CD4-positive, alpha-beta T cell treated with Interleukin-17A for 4 hours (primary cell): Measurements from ENCODE around the gene MAD1L1.
"Not testable (repeated sequence)": the region's sequence is repeated elsewhere in the genome, so short reads cannot be mapped to it uniquely, and the experiment has no call there.

Experiments used
- DNase-seq: peaks from one replicate; pipeline ENCODE4 v3.0.0-alpha.2; 2020; ENCODE audit warnings: mixed read lengths

The MAD1L1 gene

DNA sequence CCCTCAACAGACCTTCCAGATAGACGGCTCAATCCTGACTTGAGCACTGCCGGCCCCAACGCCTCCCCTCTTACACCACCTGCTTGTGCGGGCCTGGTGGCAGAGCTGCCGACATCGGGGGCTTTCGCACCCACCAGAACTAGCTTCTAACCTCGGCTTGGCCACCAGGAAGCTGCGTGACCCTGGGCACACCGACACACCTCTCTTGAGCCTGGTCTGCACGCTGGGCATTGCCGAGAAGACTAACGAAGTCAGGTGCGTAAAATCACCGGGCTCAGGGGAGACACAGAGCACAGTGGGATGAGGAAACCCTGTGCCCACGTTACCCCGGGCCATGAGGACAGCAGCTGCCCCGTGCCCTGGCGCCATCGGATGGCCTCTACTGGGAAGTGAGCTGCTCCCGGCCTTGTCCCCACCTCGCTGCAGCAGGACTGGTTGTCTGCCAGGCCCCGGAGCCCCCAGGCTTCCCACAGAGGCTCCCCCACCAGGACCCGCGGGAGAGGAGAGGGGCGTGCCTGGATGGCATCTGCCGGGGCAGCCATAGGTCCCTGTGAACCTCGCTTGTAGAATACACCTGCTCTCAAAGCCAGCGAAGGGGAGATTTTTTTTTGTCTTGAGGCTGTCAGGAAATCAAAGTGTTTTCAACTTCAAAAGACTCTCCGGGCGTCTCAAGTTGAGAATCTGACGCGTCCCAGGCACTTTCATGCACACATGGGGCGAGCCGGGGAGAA is 408.4 kb downstream of the MAD1L1 start:
- DNase-seq: peak; percentile 66

DNA sequence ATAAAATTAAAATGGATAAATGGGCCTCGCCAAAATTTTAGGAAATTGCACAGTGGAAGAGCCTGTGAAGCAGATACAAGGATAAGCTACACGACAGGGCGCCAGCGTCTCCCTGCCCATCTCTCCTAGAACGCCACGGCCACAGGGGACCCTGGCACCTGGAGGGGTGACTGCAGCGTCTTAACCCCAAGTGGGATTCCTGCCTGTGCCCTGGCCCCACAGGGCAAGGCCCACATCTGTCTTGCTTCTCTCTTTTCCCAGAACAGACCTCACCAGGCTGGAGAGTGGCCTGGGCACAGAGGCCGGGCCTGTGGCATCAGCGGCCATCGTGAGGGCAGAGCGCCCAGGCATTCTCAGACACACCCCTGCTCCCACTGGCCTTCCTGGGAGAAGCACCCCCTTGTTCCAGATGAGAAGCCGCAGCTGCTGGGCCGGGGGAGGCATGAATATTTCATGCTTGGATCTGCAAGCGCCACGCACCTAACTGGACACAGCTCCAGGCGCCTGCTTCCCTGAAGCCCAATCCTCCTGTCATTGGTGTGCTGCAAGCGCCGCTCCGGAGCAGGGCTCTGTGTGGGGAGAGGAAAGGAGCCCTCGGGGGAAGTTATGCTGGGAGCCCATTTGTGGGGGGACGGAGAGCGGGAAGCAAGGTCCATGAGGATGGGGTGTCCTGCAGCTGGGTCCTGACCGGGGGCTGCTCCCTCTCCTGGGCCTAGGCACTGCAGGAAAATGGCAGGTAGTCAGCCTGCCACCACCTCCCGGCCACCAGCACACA is 409.2 kb downstream of the MAD1L1 start:
- DNase-seq: no peak

DNA sequence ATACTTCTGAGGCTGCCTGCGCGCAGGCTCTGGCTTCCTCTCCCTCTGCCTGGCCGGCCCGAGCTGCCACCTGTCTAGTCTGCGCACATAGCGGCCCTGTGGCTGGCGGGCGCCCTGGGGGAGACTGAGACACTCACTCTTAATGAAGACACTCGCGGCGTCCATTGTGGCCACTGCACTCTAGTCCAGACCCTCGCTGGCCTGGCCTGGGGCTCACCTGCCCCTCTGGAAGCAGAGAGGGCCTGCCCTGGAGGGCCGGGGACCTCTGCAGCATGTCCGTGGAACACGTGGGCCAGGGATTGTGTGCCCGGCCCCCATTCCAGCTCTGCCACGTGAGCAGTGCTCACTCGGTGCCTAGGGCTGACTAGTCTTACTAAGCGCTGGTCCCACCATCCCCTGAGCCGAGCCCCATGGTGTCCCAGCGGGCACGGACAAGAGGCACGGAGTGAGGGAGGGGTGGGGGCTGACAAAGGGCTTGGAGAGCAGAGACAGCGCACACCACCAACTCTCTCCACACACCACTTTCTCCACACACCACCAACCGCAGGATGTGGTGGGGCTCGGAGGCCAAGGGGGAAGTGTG is 413.4 kb downstream of the MAD1L1 start:
- peak; percentile 31 for DNase-seq

DNA sequence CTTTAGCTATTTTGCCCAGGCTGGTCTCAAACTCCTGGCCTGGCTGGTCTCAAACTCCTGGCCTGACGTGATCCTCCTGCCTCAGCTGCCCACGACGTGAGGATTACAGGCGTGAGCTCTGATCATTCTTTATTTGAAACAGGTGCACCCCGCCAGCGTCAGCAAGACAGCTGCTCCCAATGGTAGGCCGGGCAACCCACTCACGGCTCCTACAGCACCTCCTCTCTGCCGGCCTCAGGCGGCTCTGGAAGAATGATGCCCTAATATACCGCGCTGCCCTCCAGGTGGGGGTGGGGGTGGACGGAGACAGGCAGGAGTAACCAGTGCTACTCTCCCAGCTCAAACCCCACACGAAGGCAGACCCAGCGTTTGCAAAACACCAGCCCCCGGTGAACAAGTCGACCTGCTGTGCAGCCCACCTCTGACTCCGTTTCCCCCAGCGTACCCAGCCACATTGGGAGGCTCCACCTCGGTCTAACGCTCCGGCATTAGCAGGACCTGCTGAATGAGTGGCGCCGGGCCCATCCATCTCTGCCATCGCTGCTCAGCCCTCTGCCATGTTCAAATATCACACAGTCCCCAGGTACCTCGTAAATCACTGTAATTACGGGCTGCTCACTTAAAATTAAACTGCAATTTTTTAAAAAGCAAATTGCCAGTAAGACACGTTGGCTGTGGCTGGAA is 414.0 kb downstream of the MAD1L1 start:
- DNase-seq: no peak

DNA sequence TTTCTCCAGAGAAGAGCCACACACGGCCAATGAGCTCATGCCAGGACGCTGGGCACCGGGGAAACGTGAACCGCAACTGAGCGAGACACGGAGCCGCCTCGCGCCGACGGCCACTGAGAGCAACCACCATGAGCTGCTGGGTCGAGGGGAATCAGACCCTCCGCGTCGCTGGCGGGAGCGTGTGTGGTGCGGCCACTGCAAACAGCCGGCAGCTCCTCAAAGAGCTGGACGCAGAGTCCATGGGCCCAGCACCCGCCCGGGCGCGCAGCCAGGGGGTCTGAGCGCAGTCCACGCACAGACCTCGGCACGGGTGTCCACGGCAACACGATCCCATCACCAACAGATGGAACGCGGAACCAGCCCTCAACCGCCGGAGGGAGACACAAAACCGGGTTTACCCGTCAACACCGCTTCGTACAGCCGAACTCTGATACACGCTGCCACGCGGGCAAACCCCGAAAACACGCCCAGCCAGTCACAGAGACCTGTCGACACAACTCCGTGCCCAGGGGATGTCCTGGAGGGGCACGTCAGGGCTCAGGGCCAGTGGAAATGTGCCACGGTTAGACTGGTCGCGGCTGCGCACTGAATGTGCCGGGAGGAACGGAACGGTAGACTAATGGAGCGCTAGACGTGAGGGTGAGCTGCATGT is 415.6 kb downstream of the MAD1L1 start:
- no peak for DNase-seq

DNA sequence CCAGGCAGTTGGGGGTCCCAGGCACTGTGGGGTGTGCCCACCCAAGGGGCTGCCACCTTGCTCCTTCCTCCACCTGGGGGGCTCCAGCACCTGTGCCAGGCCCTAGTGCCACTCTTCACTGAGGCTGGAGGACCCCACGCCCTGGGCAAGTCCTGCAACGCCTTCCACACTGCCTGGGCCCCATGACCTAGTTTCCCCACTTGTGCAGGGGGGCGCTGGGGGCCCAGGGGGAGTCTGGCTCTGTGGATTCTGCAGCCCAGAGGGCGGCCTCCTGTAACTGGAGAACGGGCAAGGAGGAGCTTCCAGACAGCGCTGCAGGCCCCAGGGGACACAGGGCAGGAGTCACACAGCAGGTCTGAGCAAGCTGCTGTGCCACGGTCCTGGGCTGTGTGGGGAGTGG is 416.3 kb downstream of the MAD1L1 start:
- not testable (repeated sequence) for DNase-seq

DNA sequence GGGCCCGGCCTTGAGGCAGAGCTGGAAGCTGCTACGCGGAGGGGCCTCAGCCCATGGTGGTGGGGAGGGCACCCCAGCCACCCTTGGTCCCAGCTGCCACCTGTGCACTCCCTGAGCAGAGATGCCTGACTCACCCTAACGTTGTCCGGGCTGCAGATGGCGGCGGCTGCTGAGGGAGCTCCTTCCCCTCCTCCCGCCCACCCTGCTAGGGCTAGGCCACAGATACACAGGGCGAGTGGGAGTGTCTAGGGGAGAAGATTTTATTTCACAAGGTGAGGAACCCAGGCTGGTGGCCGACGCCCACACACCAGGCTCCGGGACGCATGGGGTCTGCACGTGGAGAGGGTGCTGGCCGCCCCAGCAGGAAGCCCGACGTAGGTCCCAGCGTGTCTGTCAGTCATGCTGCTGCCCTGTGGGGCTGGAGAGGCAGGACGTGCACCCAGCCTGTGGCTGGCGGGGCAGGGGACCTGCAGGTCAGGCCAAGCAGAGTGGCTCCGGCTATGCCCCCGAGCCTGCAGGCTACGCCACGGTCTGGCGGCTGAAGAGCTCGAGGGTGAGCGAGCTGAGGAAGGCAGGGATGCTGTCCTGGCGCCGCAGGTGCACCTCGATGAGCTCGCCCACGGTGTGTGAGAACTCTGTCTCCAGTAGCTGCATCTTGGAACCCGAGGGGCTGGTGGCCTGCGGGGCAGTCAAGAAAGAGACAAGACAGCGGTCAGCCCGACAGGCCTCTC is 417.0 kb downstream of the MAD1L1 start:
- not testable (repeated sequence) for DNase-seq

DNA sequence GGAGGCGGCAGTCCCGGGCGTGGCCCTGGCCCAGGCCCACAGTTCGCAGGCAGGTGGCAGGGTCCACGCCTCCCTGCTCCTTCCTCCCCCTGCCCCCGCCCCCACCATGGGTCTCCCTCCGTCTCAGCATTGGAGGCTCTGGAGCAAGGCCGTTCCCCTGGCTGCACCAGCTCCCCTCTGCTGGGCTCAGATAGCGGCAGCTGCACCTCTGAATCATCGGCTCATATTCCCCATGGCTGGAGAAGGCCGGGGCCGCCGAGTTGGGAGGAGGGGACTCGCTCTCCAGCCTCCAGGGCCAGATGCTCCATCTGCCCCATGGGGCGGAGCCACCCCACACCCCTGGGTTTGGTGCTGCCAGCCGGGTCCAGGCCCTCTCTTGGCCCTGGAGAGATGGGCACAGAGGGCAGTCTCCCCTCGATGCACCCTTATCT is 417.7 kb downstream of the MAD1L1 start:
- DNase-seq: no peak

DNA sequence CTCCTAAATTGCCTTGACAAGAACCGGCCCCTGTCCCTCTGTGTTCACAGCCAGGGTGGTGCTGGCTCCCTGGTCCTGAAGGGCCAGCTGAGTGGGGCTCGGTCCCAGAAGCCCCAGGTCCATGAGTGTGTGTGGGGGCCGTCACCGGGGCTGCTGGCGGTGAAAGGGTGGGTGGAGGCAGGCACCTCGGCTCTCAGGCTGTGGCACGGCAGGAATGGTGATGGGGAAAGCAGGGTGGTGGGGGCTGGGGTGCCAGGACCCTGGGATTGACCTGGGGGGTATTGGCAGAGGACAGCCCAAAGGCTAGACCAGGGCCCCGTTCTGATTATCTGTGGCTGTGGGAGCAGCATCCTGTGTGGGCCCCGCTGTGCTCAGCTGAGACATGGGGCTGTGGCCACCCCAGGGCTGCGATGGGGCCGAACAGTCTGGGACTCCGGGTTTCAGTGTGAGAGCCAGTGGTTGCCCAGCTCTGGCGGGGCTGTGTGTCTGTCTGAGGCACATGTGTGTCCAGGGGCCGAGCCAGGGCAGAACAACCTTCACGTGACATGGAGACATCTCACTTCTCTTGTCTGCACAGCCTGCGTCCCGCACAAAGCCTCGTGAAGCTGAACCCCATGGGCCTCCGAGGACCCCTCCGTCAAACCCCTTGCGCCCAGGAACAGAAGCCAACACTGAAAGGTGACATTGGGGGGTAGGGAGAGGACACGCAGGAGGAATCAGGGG is 418.5 kb downstream of the MAD1L1 start:
- DNase-seq: no peak

DNA sequence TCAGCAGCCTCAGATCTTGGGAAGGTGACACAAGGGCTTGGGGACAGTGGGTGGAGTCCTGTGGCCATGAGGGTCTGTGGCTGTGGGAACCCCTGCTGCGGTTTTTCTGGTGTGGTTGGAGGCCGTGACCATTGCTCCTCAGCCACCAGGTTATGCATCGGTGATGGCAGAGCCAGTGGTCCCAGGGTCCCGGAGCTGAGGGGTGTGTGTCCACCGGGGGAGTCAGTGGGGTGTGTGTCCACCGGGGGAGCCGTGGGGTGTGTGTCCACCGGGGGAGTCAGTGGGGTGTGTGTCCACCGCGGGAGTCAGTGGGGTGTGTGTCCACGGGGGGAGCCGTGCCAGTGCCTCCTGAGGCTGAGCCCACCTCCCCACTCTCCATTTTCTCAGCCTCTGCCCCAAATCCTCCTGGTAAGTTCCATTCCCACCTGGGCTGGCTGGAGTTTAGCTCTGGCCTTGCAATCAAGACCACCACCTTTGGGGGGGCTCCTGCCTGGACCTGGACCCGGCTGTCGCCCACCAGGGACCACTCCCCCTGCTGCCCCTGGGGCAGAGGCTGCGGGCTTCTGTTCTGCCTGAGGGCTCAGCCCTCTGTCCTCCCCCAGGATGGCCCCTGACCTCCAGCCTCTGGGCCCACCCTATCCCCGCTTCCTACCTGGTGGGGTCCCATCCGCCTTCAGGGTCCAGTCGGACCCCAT is 419.2 kb downstream of the MAD1L1 start:
- no peak for DNase-seq

DNA sequence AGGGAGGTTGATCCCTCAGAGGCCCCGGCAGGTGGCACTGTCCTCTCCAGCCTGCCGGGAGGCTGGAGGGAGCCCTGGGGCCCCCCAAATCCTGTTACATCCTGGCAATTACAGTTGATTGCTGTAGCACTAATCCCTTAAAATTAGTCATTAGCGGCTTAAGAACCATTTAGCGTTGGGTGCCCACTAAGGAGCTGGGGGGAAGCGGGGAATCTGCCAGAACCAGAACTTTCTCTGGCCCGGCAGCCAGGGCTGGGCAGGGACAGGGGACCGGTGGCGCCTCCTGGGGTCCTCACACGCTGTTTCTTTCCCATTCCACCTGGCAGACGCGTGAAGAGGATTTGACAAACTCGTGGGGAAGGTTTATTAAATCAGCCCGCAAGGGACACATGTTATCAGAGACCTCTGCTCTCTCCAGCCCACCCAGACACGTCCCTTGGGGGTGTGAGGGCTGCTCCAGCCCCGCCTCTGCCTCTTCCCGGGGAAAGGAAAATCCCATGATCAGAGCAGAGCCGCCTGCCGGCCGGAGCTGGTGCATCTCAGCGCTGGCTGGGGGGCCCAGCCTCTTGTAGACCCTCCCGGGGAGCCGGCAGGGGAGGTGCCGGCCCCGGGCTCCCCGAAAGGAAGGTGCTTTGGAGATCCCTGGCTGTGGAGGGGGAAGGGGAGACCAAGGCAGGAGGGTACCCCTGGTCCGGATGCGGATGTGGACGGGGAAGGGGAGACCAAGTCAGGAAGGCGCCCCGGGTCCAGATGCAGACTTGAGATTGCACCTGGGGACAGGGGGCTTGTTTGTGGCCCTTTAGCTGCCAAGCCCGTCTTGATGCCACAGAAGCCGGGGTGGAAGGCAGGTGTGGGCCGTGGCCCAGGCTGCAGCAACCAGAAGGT is 420.0 kb downstream of the MAD1L1 start:
- DNase-seq: peak; percentile 44

DNA sequence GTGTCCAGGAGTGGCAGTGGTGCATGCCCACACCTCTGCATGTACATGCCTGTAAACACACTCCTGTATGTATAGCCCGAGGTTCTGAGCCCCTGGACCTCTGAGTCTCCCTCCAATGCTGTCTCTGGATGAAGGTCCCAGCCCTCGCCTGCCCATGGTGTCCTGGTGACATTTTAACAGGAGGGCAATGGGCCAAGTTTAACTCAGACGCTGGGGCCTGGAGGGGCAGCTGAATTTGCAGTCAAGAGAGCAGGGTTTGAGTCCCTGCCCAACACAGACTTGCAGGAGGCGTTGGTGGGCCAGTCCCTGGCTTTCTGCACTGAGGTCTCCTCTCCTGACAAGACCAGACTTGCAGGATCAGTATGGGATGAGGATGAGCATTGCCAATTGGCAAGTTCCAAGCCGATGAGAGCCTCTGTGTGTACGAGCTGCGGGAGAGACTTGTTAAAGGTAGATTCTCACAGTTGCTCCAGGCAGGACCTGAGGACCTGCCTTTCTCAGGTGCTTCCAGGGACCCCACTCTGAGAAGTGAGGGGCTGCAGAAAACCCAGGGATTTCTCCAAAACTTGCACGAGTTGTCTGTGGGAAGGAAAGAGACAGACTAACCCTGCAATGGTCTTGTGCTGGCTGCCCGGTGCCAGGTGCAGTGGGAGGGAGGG is 420.8 kb downstream of the MAD1L1 start:
- no peak for DNase-seq

DNA sequence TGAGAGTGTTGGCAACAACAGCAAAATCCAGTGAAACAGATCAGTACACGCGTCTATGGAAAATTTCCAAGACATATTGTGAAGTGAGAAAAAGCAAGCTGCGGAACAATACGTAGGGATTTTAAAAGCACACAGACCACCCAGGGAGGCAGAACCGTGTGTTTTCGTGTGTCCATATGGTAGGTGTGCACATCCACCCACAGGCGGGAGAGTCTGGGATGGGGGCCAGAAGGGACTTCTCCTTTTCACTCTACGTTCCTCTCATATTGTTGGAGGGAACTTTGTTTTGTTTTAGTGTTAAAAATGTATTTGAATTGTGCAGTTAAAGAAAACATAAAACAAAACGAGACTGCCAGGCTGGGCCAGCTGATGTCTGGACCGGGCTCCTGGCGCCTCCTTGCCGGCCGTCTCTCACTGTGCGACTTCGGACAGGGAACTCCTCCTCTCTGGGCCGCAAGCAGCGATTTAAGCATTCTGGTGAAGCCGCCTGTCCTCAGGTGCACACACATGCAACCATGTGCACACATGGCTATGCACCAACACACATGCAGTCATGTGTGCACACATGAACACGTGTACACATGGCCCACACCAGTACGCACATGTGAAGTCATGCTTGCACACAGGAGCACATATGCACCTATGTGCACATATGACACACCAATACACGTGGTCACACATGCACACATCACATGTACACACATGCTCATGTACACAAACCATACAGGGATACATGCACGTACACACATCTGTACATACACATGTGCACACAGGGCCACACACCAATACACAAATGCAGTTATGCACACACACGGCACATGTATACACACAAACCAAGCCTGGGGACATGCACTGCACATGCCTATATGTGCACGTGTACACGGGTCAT is 421.5 kb downstream of the MAD1L1 start:
- no peak for DNase-seq

DNA sequence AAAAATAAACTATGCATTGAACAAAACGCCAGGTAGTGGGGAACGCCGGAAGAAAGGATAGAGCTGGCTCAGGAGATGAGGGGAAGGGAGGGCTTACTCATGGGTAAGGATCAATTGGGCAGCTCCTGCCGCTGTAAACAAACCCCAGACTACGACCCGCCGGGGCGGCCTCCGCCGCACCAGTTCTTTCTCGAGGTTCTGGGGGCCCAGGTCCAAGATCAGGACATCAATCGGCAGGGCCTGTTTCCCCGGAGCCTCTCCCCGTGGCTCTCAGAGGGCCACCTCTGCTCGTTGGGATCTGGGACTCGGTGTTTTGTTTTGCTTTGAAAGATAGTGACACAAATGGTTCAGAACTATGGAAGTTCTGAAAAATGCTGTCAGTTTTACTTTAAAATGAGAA is 422.2 kb downstream of the MAD1L1 start:
- no peak for DNase-seq

DNA sequence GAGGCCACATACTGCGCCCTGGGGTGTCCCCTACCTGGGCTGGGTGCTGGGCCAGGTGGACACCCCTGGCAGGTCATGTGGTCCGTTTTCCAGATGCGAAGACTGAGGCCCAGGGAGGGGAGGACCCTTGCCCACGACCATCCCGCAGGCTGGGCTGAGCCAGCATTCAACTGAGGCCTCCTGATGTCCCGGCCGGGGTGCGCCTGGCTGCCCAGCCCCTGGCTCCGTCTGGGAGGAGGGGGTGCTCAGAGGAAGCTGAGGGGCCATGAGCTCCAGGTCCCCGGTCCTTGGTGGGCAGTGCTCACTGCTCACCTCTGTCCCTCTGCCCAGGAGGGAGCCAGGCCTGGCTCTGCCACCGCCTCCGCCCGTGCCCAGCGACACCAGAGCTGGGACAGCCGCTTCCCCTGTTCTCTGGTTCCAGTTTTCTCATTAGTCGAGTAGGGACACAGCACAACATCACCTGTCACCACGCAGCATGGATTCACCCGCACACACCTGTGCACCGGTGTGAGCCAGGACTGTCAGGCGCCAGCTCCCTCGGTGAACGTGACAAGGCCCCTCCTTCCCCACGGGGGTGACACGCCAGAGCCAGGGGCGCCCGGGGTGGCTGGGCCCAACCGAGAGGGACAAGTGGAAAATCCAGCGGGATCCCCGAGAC is 423.0 kb downstream of the MAD1L1 start:
- DNase-seq: no peak

DNA sequence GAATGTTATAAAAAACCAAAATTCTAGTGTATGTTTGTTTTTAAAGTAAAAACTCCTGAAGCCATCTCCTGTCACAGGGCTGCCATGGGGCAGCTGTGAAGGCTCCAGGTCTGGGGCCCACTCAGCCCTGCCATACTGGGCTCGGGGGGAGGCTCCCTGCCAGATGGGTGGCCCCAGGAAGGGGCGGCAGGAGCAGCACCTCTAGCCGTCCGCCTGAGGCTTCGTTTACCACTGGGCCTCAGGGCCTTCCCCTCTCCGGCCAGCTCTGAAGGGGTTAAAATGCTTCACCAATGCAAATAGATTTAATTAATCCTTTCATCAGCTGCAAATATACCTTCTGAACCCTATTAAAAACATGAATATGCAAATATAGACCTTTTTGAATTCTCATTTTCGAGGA is 423.7 kb downstream of the MAD1L1 start:
- no peak for DNase-seq

DNA sequence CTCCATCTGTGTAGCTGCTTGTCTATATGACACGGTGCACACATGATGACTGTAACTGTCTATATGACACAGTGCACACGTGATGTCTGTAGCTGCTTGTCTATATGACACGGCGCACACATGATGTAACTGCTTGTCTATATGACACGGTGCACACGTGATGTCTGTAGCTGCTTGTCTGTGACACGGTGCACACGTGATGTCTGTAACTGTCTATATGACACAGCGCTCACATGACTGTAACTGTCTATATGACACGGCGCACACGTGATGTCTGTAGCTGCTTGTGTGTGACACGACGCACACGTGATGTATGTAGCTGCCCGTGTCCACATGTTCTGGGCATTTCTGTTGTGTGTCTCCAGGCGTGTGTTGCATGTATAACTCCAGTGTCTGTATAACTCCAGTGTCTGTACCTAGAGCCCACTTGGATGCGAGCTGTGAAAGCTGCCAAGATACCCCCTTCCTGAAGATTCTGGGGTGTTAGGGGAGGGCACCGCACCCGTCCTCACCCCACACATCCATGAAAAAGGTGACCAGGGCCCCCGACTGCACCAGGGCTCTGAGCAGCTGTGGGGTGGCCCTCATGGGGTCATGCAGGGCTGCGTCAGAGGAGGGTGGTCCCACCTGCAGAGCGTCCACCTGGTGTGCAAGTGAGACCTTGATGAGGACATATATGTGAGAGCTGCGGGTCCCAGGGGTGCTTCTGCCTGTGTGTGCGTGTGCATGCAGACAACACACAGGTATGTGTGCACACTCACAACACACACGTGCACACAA is 424.7 kb downstream of the MAD1L1 start:
- no peak for DNase-seq
